ENCODE data around the gene DDX19B. TPM values are rescaled to one million over a fixed set of nuclear protein-coding genes. Genes with fewer than 3 reads are reported as not detected.
"Not testable (repeated sequence)": the region's sequence is repeated elsewhere in the genome, so short reads cannot be mapped to it uniquely, and the experiment has no call there.

Gene DDX19B
- total and polyA plus RNA-seq, 2 donors (not counting 1 experiment from before 2014, with no cell fraction given), result 33.0 to 35.8 TPM

GRCh38 chr16:70267516-70267915 is 31.5 kb upstream of the DDX19B start:
- WGBS (ENCODE audit: insufficient coverage), result 56% methylated on average over 6 of the region's 6 CpGs
- Histone ChIP-seq H3K4me3 (ENCODE audit: control extremely low read depth in 1 of 5, extremely low read depth in 1 of 5, insufficient read depth in 1 of 5, low read depth in 2 of 5, low read length in 4 of 5) (no peak overlapping the region), H3K4me2 (replicated peaks; ENCODE audit: low read depth, low read length, poor library complexity, severe bottlenecking) (no peak overlapping the region), H3K9me3 (ENCODE audit: control extremely low read depth in 1 of 3, control insufficient read depth in 2 of 3, insufficient read depth in 1 of 3, low read length in 2 of 3) (no peaks in the 10 kb centered on the region), H3K4me1 (ENCODE audit: control insufficient read depth in 2 of 2, insufficient read depth in 2 of 2, low read length in 2 of 2) (no peaks in the 10 kb centered on the region), H3K27me3 (replicated peaks in 1 of 4; ENCODE audit: control extremely low read depth in 1 of 4, control insufficient read depth in 3 of 4, insufficient read depth in 4 of 4, low read length in 3 of 4) (no peaks in the 10 kb centered on the region), H3K79me2 (ENCODE audit: control insufficient read depth, insufficient read depth, low read length) (peaks cover 3% of the 10 kb centered on the region), H2AFZ (ENCODE audit: insufficient read depth, low read depth, low read length, poor library complexity, severe bottlenecking) (no peak overlapping the region), H3K27ac (ENCODE audit: low read length in 2 of 2) (no peak overlapping the region), H3K36me3 (replicated peaks in 1 of 2; ENCODE audit: control extremely low read depth in 1 of 2, control insufficient read depth in 1 of 2, extremely low read depth in 1 of 2, insufficient read depth in 2 of 2, low read length in 1 of 2) (peaks cover 3 to 66% of the 10 kb centered on the region in 2 experiments), H3K9ac (ENCODE audit: low read length) (no peak overlapping the region), H4K20me1 (ENCODE audit: control insufficient read depth, insufficient read depth, low read length, poor library complexity, severe bottlenecking) (no peaks in the 10 kb centered on the region)
- ATAC-seq (ENCODE audit: low read depth) (no peak), DNase-seq (peak; percentile 52)
- H3K4me1 Mint-ChIP-seq, result no peaks in the 10 kb centered on the region
- no peaks in the 10 kb centered on the region for H3K27me3 Mint-ChIP-seq
- no peak overlapping the region for H3K27ac Mint-ChIP-seq
- TF ChIP-seq EZH2 (IDR thresholded peaks at IDR 0.05; ENCODE audit: borderline replicate concordance, insufficient read depth, low read depth, low read length, poor library complexity, severe bottlenecking) (no peak), CTCF (IDR thresholded peaks at IDR 0.05) (peak; percentile 73)
- ChIA-PET POLR2A (no interaction called here), CTCF (interaction anchor here (0.6 to 2.9 kb wide), 7 partner anchors 9 to 102 kb away, joined by 3 to 12 read pairs (median 3); partner anchors contain the start of genes AARS1, DDX19A and EXOSC6)
- intact Hi-C loops (cut with micrococcal nuclease), result loop anchor here (10.0 kb wide), 1 partner anchor 103 kb away; no protein-coding TSS in a partner anchor
- no peak overlapping the region for H3K4me3 Mint-ChIP-seq
- no peaks in the 10 kb centered on the region for H3K9me3 Mint-ChIP-seq (ENCODE audit: insufficient read depth)

GRCh38 chr16:70267922-70268321 is 31.1 kb upstream of the DDX19B start:
- H3K4me2 ChIP-seq (replicated peaks; ENCODE audit: low read depth, low read length, poor library complexity, severe bottlenecking); POLR2A ChIA-PET; H3K4me3 ChIP-seq (ENCODE audit: control extremely low read depth in 1 of 5, extremely low read depth in 1 of 5, insufficient read depth in 1 of 5, low read depth in 2 of 5, low read length in 4 of 5); H3K4me3 Mint-ChIP-seq; H3K4me1 Mint-ChIP-seq; H4K20me1 ChIP-seq (ENCODE audit: control insufficient read depth, insufficient read depth, low read length, poor library complexity, severe bottlenecking); H3K79me2 ChIP-seq (ENCODE audit: control insufficient read depth, insufficient read depth, low read length); H3K27ac Mint-ChIP-seq; H3K9me3 Mint-ChIP-seq (ENCODE audit: insufficient read depth); DNase-seq; H3K27me3 ChIP-seq (replicated peaks in 1 of 4; ENCODE audit: control extremely low read depth in 1 of 4, control insufficient read depth in 3 of 4, insufficient read depth in 4 of 4, low read length in 3 of 4); H2AFZ ChIP-seq (ENCODE audit: insufficient read depth, low read depth, low read length, poor library complexity, severe bottlenecking); H3K27me3 Mint-ChIP-seq; ATAC-seq (ENCODE audit: low read depth); H3K9me3 ChIP-seq (ENCODE audit: control extremely low read depth in 1 of 3, control insufficient read depth in 2 of 3, insufficient read depth in 1 of 3, low read length in 2 of 3); H3K27ac ChIP-seq (ENCODE audit: low read length in 2 of 2); H3K9ac ChIP-seq (ENCODE audit: low read length); H3K4me1 ChIP-seq (ENCODE audit: control insufficient read depth in 2 of 2, insufficient read depth in 2 of 2, low read length in 2 of 2): not testable (repeated sequence)
- CTCF ChIA-PET, result interaction anchor here (1.1 to 2.9 kb wide), 5 partner anchors 10 to 103 kb away, joined by 3 to 12 read pairs (median 3); partner anchors contain the start of genes AARS1, DDX19A and EXOSC6
- H3K36me3 ChIP-seq (replicated peaks in 1 of 2; ENCODE audit: control extremely low read depth in 1 of 2, control insufficient read depth in 1 of 2, extremely low read depth in 1 of 2, insufficient read depth in 2 of 2, low read length in 1 of 2), result peaks cover 3 to 65% of the 10 kb centered on the region in 2 experiments
- intact Hi-C loops (cut with micrococcal nuclease), result loop anchor here (10.0 kb wide), 1 partner anchor 103 kb away; no protein-coding TSS in a partner anchor
- WGBS (ENCODE audit: insufficient coverage), result 98% methylated on average over 10 of the region's 10 CpGs
